ENCODE measurements around the gene RAD9A. TPM values are rescaled to one million over a fixed set of nuclear protein-coding genes. Genes with fewer than 3 reads are reported as not detected.

Gene RAD9A
- total RNA-seq (ENCODE audit: low replicate concordance) = 10.4 and 37.5 TPM in 2 replicates

GRCh38 chr11:67391304-67392182 is at the start of gene RAD9A:
RAD9A (plus strand) TSS chr11:67391986; CDS start chr11:67392045, 59 bp downstream.
- Histone ChIP-seq H3K4me2 (peak within 1 kb of the TSS; percentile 93), H3K79me2 (ENCODE audit: low read depth) (peaks cover 24% of the 10 kb centered on the region), H3K4me1 (peaks cover 4% of the 10 kb centered on the region), H2AFZ (replicated peaks) (peak within 1 kb of the TSS; percentile 52), H3K27me3 (no peaks in the 10 kb centered on the region), H3K4me3 (peak within 1 kb of the TSS; percentile 53), H3K27ac (peak within 1 kb of the TSS; percentile 32), H3K36me3 (no peaks in the 10 kb centered on the region), H3K9ac (peak within 1 kb of the TSS; percentile 70), H4K20me1 (ENCODE audit: low read depth) (peaks cover 9% of the 10 kb centered on the region), H3F3A (ENCODE audit: low read depth) (peaks cover 10% of the 10 kb centered on the region), H3K9me3 (ENCODE audit: low read depth) (no peaks in the 10 kb centered on the region)
- H3K27ac Mint-ChIP-seq = peak within 1 kb of the TSS; percentile 85
- peaks cover 2% of the 10 kb centered on the region for H3K36me3 Mint-ChIP-seq
- peak; percentile 99 for DNase-seq (ENCODE audit: low spot score)
- H3K9me3 Mint-ChIP-seq = no peaks in the 10 kb centered on the region
- peak; percentile 50 for TF ChIP-seq EZH2 (IDR thresholded peaks at IDR 0.05)
- TF ChIP-seq, protein P1, sequence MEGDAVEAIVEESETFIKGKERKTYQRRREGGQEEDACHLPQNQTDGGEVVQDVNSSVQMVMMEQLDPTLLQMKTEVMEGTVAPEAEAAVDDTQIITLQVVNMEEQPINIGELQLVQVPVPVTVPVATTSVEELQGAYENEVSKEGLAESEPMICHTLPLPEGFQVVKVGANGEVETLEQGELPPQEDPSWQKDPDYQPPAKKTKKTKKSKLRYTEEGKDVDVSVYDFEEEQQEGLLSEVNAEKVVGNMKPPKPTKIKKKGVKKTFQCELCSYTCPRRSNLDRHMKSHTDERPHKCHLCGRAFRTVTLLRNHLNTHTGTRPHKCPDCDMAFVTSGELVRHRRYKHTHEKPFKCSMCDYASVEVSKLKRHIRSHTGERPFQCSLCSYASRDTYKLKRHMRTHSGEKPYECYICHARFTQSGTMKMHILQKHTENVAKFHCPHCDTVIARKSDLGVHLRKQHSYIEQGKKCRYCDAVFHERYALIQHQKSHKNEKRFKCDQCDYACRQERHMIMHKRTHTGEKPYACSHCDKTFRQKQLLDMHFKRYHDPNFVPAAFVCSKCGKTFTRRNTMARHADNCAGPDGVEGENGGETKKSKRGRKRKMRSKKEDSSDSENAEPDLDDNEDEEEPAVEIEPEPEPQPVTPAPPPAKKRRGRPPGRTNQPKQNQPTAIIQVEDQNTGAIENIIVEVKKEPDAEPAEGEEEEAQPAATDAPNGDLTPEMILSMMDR (IDR thresholded peaks at IDR 0.05) = no peak
- TF ChIP-seq EZH2phosphoT487 (IDR thresholded peaks at IDR 0.05) = no peak
- peaks cover 29% of the 10 kb centered on the region for H3K4me1 Mint-ChIP-seq
- peaks cover 2% of the 10 kb centered on the region for H3K27me3 Mint-ChIP-seq (ENCODE audit: insufficient read depth, low read depth)
- H3K4me3 Mint-ChIP-seq = peak within 1 kb of the TSS; percentile 92

- Histone ChIP-seq H3K27ac (no peak overlapping the region), H4K20me1 (ENCODE audit: low read depth) (no peaks in the 10 kb centered on the region), H3F3A (ENCODE audit: low read depth) (no peaks in the 10 kb centered on the region), H3K79me2 (ENCODE audit: low read depth) (no peaks in the 10 kb centered on the region), H3K27me3 (no peaks in the 10 kb centered on the region), H3K36me3 (no peaks in the 10 kb centered on the region), H3K4me2 (no peak overlapping the region), H3K4me1 (no peaks in the 10 kb centered on the region), H3K9me3 (ENCODE audit: low read depth) (no peaks in the 10 kb centered on the region), H2AFZ (replicated peaks) (no peak overlapping the region), H3K9ac (no peak overlapping the region), H3K4me3 (no peak overlapping the region)
- H3K4me3 Mint-ChIP-seq = no peak overlapping the region
- H3K27ac Mint-ChIP-seq = no peak overlapping the region
- H3K9me3 Mint-ChIP-seq = peaks cover 3% of the 10 kb centered on the region
- peaks cover 4% of the 10 kb centered on the region for H3K36me3 Mint-ChIP-seq
- H3K4me1 Mint-ChIP-seq = peaks cover 10% of the 10 kb centered on the region
- DNase-seq (ENCODE audit: low spot score) = no peak
- H3K27me3 Mint-ChIP-seq (ENCODE audit: insufficient read depth, low read depth) = peaks cover 2% of the 10 kb centered on the region
- TF ChIP-seq EZH2phosphoT487 (IDR thresholded peaks at IDR 0.05) (no peak), EZH2 (IDR thresholded peaks at IDR 0.05) (no peak)
- TF ChIP-seq, protein P1 (IDR thresholded peaks at IDR 0.05) = no peak
Observed at GRCh38 chr11:67344264-67344663, 47.5 kb upstream of the RAD9A start.

- H3K4me1 ChIP-seq = no peaks in the 10 kb centered on the region
- Mint-ChIP-seq H3K4me3 (no peak overlapping the region), H3K36me3 (peaks cover 4% of the 10 kb centered on the region), H3K27ac (no peak overlapping the region), H3K4me1 (peaks cover 10% of the 10 kb centered on the region), H3K27me3 (ENCODE audit: insufficient read depth, low read depth) (peaks cover 2% of the 10 kb centered on the region), H3K9me3 (peaks cover 3% of the 10 kb centered on the region)
- no peak overlapping the region for H3K9ac ChIP-seq
- no peaks in the 10 kb centered on the region for H3F3A ChIP-seq (ENCODE audit: low read depth)
- DNase-seq (ENCODE audit: low spot score) = no peak
- H3K36me3 ChIP-seq = no peaks in the 10 kb centered on the region
- H4K20me1 ChIP-seq (ENCODE audit: low read depth) = no peaks in the 10 kb centered on the region
- H3K4me2 ChIP-seq = no peak overlapping the region
- H3K4me3 ChIP-seq = no peak overlapping the region
- H3K27me3 ChIP-seq = no peaks in the 10 kb centered on the region
- H3K79me2 ChIP-seq (ENCODE audit: low read depth) = no peaks in the 10 kb centered on the region
- no peaks in the 10 kb centered on the region for H3K9me3 ChIP-seq (ENCODE audit: low read depth)
- H3K27ac ChIP-seq = no peak overlapping the region
- TF ChIP-seq EZH2 (IDR thresholded peaks at IDR 0.05) (no peak), EZH2phosphoT487 (IDR thresholded peaks at IDR 0.05) (no peak)
- TF ChIP-seq, protein P1 (IDR thresholded peaks at IDR 0.05) = no peak
- no peak overlapping the region for H2AFZ ChIP-seq (replicated peaks)
Observed at GRCh38 chr11:67345247-67345919, 46.4 kb upstream of the RAD9A start.
